NCI-H187 (cell line): ENCODE data around the gene RAPGEF5.

Experiments
- DNase-seq, 2 experiments: peaks; one replicate each; lab custom pipeline; 2025; lab: John Stamatoyannopoulos, UW

The RAPGEF5 gene

DNA sequence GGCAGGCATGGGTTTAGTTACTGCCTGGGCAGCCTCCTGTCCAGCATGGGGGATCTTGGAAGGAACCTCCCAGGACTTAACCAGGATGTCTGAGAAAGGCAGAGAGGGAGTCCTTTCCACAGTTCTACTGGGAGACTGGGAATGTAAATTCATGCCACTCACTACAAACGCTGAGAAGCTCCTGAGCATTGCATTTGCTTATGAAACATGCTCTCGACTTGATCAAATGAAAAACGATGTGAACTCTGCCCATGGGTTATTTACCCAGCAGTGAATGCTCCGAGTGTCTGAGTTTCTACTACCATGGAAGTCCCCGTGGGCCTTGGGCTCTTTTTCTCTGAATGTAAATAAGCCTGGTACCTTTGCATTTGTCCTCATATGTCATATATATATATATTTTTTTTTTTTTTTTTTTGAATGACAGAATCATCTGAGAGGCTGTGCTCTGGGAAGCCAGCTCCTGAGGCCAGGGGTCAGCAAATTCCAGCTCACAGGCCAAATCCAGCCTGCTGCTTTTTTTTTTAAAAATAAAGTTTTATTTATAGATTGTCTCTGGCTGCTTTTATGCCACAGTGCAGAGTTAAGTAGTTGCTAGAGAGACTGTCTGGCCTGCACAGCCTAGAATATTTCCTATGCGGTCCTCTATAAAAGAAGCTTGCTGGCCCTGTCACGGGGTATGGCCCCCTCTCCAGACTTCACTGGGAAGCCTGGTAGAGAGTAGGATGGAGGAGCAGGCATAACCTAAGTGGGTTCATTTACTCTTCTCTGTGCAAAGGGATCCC is 21.4 kb upstream of the RAPGEF5 start:
- DNase-seq: no peak

DNA sequence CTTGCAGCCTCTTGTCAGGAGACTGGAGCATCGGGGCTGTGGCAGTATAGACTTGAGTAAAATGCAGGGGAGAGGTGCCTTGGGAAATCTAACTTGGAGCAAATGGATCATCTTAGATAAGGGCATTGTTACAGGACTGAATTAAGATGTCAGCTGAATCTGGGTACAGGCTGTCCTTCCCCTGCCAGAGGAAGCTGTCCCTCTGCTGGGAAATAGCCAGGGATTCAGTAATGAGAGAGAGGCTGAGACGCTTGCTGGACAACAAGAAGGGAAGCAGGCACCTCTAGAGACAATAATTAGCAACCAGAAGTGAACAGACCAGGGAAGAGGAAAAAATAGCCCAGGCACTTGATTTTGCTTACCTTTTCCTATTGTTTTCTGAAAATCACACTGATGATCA is 20.7 kb upstream of the RAPGEF5 start:
- DNase-seq: no peak

DNA sequence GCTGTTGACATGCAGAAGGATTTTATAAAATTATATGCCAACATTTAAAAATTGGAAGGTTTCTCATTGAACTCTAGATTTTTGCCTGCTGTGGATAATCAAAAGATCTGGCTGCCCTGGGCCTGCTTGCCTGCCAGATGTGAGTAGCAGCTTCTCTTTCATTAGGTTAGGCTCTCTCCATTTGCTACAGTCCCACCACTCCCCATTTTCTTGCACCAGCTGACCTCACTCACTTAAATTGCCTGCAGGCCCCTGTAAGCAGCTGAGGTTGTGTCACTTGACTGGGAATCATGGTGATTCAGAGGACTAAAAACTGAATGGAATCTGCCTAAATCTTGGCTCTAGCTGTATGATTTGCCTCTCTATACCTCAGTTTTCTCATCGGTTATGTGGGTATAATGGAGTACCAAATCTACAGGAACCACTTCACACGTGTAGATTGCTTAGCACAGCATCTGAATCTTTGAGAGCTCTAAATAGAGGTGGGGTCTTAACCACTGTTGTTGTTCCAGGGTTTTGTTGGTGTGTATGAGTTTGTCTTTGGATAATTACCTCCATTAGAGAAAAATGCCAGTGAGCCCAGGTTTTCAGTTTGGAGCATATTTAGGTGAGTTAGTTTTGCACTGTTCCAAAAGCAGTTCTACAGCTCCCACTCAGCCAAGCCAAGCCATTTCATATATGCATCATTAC is 18.6 kb upstream of the RAPGEF5 start:
- DNase-seq: no peak

DNA sequence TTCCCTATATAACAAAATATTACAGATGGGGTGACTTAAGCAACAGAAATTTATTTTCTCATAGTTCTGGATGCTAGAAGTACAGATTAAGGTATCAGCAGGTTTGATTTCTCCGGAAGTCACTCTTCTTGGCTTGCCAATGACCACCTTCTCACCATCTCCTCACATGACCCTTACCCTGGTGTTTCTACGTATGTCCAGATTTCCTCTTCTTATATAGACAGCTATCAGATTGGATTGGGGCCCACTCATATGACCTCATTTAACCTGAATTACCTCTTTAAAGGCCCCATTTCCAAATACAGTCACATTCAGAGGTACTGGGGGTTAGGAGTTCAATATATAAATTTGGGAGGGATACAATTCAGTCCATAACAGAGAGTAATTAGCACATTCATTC is 17.0 kb upstream of the RAPGEF5 start:
- no peak for DNase-seq

DNA sequence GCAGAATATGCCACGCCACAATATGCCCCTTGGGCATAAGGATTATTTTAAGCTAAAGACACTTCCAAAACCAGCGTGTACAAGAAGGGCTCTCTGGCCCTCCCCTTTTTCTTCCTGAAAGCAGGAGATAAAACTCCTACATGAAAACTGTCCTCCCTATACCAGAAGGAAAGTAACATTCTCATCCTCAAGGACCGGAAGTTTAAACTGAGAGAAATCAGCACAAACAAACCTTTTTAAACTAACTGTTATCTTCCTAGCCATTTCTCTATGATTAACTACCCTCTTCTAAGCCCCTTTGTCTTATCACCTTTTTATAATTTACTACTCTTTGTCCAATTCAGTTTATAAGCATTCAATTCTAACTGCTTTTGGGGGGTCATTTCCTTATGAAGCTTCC is 16.4 kb upstream of the RAPGEF5 start:
- DNase-seq: no peak

DNA sequence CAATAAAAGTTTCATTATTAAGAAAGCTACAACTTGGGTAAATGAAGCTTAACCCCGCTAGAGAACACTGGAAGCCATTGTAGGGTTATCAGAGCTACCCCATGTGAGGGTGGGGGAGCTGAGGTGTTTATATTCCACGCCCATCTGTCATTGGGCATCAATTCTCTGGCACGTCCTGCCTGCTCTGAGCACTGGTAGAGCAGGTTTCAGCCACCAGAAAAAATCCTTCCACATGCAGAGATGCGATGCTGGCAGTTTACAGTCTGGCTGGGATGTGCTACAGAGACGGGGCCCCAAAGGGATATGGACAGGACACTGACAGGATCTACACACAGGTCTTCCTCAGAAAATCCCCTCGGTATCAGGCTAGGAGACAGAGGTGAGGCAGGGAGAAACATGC is 15.9 kb upstream of the RAPGEF5 start:
- DNase-seq: no peak

DNA sequence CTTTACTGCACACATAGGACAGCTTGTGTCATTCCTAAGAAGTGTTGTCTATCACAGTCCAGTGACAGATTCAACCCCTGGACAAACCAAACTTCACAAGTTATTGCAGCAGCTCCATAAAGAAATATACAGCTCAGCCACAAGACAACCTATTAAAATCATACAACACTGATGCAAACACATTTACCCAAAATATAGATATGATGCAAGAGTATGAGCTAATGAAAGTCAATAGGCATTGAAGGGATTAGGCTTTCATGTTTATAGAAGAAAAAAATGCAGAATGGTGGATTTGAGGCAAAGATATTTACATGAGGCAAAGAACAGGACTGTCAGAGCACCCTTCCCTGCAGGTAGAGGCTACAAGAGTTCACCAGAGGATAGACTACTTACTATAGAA is 14.9 kb upstream of the RAPGEF5 start:
- no peak for DNase-seq

DNA sequence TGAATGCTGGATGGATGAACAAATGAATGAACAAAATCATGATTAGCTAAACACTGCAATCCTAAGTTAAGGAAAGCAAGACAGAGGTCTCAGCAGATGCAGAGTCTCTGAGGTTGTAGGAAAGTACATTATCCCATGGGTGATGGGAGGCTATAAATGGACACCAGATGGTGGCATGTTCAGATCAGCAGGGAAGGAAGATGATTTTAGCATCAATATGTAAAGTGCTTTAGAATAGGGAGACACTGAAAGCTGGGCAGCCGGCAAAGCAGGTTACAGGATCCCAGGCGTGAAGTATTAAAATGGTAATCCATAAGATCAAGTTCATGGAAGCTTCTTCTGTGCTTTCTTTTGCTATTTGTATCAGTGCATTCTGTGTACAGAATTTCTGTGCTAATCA is 7.9 kb upstream of the RAPGEF5 start:
- DNase-seq: no peak

DNA sequence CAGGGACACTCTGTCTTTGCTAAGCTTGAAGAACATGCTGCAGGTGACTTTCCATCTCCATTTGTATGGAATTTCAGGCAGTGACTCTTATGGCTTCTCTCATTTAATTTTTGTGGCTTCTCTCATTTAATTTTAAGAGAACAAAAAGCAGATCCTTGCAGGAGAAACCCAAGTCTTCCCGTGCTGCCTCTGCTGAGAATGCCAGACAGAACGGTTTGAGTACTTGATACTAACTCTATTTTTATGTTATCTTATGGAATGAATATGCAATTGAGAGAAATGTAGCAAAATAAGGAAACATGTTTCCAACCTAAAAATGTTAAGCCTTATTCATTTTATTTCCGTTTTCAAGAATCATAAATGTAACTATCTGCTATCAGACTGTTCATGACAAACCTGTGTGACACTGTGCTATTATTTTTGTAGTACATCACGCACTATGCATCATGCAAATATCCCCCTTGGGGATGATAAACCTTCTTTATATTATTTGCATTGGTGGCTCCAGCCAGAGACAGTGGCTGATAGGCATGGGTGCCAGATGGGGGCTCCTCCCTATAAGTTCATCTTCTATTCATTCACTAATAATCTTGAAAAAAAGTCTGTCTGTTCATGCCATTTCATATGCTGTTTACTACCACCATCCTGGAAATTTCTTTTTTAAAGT is 6.9 kb upstream of the RAPGEF5 start:
- no peak for DNase-seq

DNA sequence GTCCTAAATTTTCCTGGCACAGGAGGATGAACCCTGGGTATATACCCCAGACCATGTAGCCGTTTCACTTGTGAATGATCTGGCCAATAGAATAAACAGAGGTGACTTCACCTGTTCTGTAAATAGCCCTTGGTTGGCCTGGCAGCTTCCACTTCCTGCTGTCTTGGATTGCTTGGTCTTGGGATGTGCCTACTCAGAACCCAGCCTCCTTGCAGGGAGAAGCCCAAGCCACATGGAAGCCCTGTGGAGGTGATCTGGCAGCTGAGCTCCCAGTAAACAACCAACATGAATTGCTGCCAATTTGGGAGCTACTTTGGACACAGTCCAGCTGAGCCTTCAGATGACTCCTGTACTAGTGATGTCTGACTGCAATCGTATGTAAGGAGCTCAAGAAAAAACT is 4.8 kb upstream of the RAPGEF5 start:
- no peak for DNase-seq

DNA sequence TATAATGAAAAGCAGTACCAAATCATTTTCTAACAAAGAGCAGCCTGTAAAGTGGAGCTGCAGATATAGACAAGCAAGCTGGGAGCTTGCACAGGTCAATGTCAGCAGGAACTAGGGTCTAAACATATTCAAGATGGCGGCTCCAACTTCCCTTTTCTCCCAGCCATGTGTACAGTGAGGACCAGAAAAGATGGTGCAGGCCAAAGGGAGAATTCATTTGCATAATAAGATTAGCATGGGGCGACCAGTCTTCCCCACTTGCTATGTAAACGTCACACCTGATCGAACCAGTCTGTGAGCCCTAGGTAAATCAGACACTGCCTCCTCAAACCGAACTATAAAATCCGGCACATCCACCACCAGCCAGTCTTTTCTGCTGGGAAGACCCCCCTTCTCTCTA is 4.4 kb upstream of the RAPGEF5 start:
- no peak for DNase-seq

DNA sequence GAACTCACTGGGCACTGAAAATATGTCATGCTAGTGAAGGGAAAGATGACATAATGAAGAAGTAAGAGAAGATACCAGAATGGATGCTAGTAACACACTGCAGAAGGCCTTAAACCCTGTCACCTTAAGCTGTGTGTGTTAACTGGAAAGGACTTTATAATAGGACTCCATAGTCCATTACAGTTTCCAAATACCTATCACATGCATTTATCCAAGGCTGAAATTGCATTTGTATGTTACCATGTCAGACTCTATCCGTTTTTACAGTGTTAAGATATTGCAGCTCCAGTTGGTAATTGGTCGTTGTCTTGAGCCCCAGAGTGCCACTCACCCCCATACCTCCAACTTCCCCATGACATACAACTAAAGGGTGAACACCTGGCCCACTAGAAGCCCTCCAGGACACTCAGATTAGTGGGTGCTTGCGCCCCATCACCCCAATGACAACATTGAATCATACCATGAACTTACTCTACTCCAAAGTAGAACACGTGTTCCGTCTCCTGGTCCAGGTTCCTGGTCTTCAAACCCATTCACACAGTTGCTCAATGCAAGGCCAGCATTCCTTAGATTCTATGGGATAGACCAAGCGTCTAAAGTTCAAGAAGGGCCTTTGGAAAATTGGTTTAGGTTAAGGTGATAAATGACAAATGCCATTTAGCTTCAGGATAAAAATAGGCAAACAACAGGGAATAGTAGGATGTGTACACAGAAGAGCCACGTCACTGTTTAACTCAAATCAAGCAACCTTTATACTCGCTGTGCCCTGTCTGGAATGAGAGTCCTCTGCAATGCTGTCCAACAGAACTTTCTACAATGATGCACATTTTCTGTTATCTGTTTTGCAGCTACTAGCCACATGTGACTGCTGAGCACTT is 2.1 kb upstream of the RAPGEF5 start:
- no peak for DNase-seq

DNA sequence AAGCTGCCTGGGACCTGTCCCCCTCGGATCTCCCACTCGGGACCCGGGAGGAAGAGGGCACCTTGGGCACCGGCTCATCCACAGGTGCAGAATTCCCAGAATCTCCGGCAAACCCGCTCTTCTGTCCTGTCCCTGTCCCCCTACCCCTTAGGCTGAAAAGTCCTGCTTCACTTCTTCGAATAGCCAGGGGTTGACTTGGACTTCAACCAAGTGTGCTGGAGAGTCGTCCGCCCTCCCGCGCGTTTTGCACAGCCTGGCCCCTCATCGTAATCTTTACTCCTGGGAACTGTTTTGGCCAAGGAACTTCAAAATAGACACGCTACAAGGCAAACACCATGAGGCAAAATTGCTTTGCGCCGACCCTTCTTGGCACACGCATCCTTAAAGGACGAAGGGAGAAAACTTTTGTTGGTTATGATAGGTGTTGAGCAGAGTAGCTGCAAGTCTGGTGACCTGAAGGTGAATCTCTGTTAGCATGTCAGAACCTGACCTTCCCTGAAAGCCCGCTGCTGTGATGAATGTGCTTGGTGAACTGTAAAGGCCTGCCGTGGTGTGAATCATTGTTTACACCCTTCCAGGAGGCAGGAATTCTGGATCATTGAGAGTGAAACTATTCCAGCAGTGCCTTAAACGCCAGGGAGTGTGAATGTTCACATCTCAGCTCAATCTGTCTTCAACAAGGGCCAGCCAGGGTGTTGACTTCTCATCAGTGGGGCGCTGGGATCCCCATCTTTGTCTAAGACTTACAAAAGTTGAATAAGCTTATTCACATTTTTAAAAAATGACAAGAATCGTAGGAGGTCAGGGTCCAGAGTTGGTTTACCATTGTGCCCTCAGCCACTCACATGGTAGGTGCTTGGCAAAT is 589 bp upstream of the RAPGEF5 start:
- DNase-seq: no peak

DNA sequence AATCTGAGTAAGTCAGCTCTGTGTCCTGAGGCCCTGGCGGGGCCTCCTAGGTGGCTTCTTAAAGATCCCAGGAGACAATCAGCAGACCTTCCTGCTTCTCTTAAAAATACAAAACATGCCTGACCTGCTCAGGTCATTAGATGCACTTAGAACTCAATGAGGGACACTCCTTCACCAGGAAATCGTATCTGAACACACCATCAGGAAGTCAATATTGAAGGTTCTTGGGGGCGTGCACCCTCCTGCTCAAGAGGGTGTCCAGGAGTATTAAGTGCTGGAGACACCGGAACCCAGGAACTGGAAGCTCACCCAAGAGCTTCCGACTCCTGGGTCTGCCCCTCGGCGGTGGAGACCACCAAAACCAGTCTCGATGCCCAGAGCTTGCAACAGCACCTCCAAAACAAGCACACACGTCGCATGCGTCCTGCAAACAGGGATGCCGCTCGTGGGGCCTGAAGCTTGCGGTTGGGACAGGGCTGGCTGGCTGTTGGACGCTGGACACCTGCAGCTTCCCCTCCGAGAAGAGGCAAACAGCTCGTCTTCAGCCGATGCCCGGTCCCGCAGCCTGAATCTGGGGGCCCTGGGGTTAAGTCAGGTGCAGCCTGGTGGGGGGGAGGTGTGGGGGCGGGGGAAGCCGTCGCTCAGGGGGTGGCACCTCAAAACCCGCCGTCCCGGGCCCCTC is 803 bp downstream of the RAPGEF5 start:
- DNase-seq: no peak

DNA sequence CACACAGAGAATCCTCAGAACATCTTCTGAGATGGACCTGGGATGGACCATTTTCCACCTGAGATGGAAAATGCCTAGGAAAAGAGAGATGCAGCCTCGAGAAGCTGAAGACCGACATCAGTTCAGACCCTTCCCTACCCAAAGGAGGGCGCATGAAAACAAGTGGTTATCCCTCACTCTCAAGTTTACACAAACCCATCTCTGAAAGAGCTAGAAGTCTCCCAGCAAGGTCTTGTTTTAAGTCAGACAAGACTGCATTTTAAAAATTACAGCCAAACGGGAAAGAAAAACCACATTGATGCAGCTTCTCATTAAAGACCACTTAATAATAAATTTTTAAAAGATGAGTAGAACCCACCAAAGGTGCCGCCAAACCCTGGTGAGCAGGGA is 1.3 kb downstream of the RAPGEF5 start:
- DNase-seq: no peak

DNA sequence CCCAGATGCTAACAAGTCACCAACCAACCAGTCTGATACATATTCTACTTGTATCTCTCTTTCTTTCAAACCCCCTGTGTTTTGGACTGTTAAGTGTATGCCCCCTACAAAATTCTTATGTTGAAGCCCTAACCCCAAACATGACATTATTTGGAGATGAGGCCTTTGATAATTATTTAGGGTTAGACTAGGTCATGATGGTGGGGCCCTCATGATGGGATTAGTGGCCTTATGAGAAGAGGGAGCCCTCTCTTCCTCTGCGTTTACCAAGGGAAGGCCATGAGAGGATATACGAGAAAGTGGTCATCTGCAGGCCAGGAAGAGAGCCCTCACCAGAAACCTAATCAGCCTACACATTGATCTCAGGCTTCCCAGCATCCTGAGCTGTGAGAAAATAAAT is 2.5 kb downstream of the RAPGEF5 start:
- DNase-seq: no peak

DNA sequence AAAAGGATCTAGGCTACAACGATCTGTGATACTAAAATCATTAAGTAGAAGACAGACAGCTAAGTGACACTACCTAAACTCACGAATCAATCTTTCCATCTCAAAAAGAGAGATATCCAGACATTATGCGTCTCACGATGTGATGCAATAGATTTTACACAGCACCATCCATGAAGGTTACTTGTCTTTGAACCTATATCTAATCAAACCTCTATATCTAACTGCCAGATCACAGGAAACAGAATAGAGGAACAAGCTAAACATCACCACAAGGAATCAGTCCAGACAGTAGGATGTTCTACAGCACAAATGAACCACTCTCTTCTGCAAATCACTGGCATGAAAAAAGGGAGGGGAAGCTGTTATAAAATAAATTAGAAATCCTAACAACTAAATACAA is 4.1 kb downstream of the RAPGEF5 start:
- no peak for DNase-seq

DNA sequence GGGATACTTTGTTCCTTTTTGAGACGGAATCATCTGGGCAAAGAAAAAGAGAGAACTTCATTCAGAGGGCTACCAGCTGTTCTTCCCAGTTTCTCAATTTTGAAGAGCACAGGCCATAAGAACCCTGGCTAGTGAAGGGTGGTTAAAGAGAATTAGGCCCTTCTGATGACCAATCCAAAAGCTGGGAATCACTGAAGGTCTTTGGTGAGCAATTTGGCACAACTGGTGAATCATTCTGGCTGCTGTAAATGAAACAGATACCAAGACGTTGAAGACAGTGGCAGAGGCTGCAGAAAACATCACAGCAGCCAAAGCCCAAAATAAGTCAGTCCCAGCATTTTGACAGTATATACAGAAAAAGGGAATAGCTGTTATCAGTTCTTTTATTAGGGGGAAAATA is 5.1 kb downstream of the RAPGEF5 start:
- DNase-seq: no peak

DNA sequence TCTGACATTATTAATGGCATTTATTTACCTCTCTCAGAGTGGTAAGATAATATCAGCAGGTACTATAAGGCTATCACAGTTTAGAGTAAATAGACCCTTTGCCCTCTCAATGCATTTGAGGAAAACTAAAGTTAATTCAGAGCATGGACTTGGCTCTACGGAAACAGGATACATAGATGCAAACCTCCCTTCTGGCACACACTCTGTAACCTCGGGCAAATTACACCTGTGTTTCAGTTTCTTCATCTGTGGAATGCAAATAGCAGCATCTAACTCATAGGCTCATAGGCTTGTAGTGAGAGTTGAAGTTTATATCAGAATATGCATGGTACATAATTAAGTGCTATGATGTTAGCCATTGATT is 5.6 kb downstream of the RAPGEF5 start:
- no peak for DNase-seq

DNA sequence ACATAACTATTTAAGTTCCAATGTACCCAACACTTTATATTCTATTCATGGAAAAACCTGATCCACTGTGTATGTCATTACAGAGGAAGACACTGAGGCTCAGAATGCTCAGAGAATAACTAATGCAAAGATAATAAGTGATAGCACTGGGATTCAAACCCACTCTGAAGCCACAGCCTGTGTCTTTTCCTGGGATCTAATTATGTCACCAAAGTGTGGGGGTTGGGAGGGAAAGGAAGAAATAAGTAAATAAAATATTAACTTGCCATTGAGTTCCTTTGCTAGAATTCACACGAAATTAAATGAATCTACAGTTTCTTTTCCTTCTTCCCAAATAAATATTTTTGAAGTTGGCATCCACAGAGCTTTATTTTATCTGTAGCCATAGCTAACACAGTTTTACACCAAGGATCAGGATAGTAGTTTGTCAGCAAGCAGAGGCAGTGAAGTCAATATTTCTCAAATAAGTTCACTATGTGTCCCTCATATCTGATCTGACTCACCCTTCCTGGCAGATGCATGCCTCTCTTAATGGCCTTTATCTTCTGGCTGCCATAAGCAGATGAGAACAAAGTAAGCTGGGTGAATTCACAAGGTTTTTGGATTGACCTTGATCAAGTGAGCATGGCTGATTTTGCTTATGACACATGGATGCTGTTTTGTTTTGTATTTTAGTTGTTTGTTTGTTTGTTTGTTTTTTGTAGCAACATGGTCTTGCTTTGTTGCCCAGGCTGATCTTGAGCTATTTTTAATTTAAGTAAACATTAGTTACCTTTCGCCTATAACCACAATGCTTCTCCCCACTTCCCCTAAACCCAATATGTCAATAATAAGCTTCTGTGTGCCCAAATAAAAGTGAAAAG is 6.3 kb downstream of the RAPGEF5 start:
- no peak for DNase-seq
